Glutamatergic neuron (in vitro differentiated cells): ENCODE measurements around the gene PCSK4. TPM values are rescaled to one million over a fixed set of nuclear protein-coding genes. Genes with fewer than 3 reads are reported as not detected.
A peak's percentile ranks its signal among the peaks of the same experiment; 100 is the strongest.

Experiments
- DNase-seq: peaks from one replicate; pipeline ENCODE4 v3.0.0; 2022
- H3K27ac Mint-ChIP-seq: one replicate; pipeline ENCODE4 v1.8.0; 2020; ENCODE audit warnings: mild to moderate bottlenecking, mixed read lengths, inconsistent platforms; ENCODE audit not compliant: unreplicated experiment
- H3K27me3 Mint-ChIP-seq: one replicate; pipeline ENCODE4 v1.8.0; 2020; ENCODE audit warnings: mild to moderate bottlenecking, moderate library complexity, mixed read lengths, inconsistent platforms; ENCODE audit not compliant: unreplicated experiment
- H3K36me3 Mint-ChIP-seq: one replicate; pipeline ENCODE4 v1.8.0; 2020; ENCODE audit warnings: mild to moderate bottlenecking, mixed read lengths, inconsistent platforms; ENCODE audit not compliant: unreplicated experiment
- H3K4me1 Mint-ChIP-seq: one replicate; pipeline ENCODE4 v1.8.0; 2020; ENCODE audit warnings: mild to moderate bottlenecking, low read depth, mixed read lengths, inconsistent platforms; ENCODE audit not compliant: unreplicated experiment
- H3K4me3 Mint-ChIP-seq: one replicate; pipeline ENCODE4 v1.8.0; 2020; ENCODE audit warnings: mild to moderate bottlenecking, mixed read lengths, inconsistent platforms; ENCODE audit not compliant: unreplicated experiment
- H3K9me3 Mint-ChIP-seq: one replicate; pipeline ENCODE4 v1.8.0; 2020; ENCODE audit warnings: mild to moderate bottlenecking, moderate library complexity, mixed read lengths, inconsistent platforms; ENCODE audit not compliant: unreplicated experiment
- CTCF ChIP-seq: fragments of 200-600 bp; sonication (generic); IDR thresholded peaks from one replicate; pipeline ENCODE4 v1.5.0; 2021; ENCODE audit not compliant: partially characterized antibody, unreplicated experiment
- total RNA-seq: library from RNA; stranded (reverse); fragmentation: NEBNext Ultra II Directional; extraction: Animal tissue kit (Norgen Biotek cat#: 25700); gene quantifications from one replicate; pipeline ENCODE4 v1.2.1, GENCODE V29; 2021; ENCODE audit not compliant: unreplicated experiment

PCSK4 gene
- total RNA-seq, 1 donor from 2014 or later: 21.2 TPM

DNA sequence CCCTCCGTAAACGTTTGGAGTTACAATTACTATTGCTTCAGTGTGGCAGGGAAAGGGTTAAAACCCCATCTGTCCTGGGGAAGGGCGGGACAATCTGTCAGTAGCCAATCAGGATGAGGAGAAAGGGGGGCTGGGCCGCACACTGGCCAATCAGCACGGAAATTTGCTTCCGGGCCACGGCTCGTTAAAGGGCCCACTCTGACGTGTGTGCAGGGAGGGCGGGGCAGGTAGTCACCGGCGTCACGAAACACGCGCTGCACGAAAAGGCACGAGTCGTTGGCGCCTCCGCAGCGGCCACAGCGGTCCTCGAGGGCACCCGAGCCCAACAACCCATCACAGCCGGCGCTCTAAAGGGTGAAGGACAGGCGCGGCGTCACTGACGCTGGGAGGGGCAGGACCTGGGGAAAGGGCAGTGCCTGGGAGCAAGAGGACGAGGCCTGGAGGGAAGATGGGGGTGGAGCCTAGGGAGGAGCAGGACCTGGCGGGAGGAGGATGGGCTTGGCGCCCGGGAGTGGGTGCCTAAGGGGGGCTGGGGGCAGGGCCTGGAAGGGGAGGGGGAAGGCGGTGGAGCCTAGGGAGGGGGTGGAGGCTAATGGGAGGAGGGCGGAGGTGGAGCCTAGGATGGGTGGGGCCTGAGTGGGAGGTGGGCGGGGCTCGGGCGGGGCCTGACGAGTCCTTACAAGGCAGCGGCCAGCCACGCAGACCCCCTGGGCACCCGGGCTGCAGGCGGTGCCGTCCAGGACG, 17.8 kb upstream of the PCSK4 start:
- peak overlapping the region; percentile 94 for H3K4me3 Mint-ChIP-seq
- H3K27me3 Mint-ChIP-seq: peaks cover 20% of the 10 kb centered on the region
- peak; percentile 91 for DNase-seq
- no peak for TF ChIP-seq CTCF
- H3K9me3 Mint-ChIP-seq: peaks cover 13% of the 10 kb centered on the region
- no peaks in the 10 kb centered on the region for H3K4me1 Mint-ChIP-seq
- H3K27ac Mint-ChIP-seq: peak overlapping the region; percentile 97
- H3K36me3 Mint-ChIP-seq: no peaks in the 10 kb centered on the region

DNA sequence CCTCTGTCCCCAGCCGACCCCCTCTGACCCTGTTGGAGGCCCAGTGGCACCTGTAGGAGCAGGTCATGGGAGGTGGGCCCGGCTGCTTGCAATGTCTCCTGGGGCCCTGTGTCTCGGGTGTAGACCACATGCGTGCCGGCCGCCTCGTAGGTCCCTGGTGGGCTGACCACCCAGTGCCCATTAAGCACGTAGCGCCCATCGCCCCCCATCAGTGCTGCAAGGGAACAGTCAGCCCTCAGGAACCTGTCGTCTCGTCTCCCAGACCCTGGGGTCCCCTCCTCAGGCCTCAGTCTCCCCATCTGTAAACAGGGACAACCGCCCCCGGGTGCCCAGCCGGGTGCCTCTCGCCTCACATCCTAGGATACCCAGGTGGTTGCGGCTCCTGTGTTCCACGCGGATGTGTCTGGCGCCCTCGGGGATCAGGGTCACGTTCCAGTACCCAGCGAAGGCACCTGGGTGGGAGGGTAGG, 17.1 kb upstream of the PCSK4 start:
- Mint-ChIP-seq H3K36me3 (no peaks in the 10 kb centered on the region), H3K9me3 (peaks cover 15% of the 10 kb centered on the region), H3K4me1 (no peaks in the 10 kb centered on the region), H3K27me3 (peaks cover 17% of the 10 kb centered on the region), H3K4me3 (no peak overlapping the region), H3K27ac (peak overlapping the region; percentile 97)
- DNase-seq: no peak
- TF ChIP-seq CTCF: no peak

DNA sequence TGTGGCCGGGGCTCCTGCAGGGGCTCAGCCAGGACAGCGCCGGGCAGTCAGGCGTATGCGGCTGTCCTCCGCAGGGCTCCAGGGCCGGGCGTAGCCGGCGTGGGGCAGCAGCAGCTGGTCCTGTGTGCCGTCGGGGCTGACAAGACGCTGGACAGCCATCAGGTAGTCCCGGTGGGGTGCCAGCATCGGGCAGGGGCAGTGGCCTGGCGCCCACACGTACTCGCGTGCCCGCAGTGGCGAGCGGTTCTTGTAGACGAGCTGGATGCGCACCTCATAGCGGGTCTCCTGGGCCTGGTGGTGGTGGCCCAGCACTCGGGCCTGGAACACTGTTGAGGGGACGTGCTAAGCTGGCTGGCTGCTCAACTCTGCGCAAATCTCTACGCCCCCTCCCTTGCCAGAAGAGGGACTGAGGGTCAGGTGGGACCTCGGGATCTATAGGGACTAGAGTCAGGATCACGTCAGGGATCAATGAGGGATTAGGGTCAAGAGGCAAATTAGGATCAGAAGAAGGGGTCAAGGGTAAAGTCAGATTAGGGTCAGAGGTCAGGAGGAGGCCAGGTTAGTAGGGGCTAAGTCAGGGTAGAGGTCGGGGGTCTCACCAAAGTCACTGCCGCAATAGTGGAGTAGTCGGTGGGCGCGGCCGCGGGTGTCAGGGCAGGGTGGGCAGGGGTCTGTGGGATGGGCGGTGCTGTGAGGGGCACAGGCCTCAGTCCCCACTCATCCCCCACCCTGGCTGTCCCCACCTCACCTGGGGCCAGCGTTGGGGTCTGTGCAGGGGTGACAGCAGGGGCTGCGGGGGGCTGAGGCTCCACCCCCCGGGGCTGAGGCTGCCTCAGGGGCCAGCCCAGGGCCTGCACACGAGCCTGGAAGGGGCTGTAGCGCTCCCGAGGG, 16.1 kb upstream of the PCSK4 start:
- no peak for DNase-seq
- no peak for TF ChIP-seq CTCF
- Mint-ChIP-seq H3K4me3 (no peak overlapping the region), H3K4me1 (no peaks in the 10 kb centered on the region), H3K36me3 (no peaks in the 10 kb centered on the region), H3K9me3 (peaks cover 15% of the 10 kb centered on the region), H3K27me3 (peaks cover 18% of the 10 kb centered on the region), H3K27ac (peak overlapping the region; percentile 46)

GRCh38 chr19:1505012-1505411, 14.9 kb upstream of the PCSK4 start:
- no peak for TF ChIP-seq CTCF
- Mint-ChIP-seq H3K27me3 (peaks cover 22% of the 10 kb centered on the region), H3K4me3 (no peak overlapping the region), H3K4me1 (no peaks in the 10 kb centered on the region), H3K27ac (no peak overlapping the region), H3K36me3 (no peaks in the 10 kb centered on the region), H3K9me3 (peaks cover 15% of the 10 kb centered on the region)
- no peak for DNase-seq
